GM12891 (cell line): Measurements from ENCODE around the gene ZNF385D.

Experiments used
- PAX5 ChIP-seq: IDR thresholded peaks from 2 replicates; pipeline ENCODE4 v1.6.1; 2011; ENCODE audit warnings: low read length, moderate library complexity, mild to moderate bottlenecking; ENCODE audit not compliant: insufficient read depth, severe bottlenecking
- POLR2A ChIP-seq: IDR thresholded peaks from 2 replicates; pipeline ENCODE4 v1.6.1; 2011; ENCODE audit warnings: low read depth, low read length, control low read depth
- POLR2AphosphoS5 ChIP-seq: IDR thresholded peaks from 2 replicates; pipeline ENCODE4 v1.6.1; 2011; ENCODE audit warnings: low read depth, low read length, control low read depth
- POU2F2 ChIP-seq: IDR thresholded peaks from 2 replicates; pipeline ENCODE4 v1.6.1; 2011; ENCODE audit warnings: low read depth, mild to moderate bottlenecking, control low read depth, low read length, moderate library complexity
- TAF1 ChIP-seq: IDR thresholded peaks from 2 replicates; pipeline ENCODE4 v1.6.1; 2011; ENCODE audit warnings: low read depth, low read length, control low read depth

GRCh38 chr3:21722768-21723167 lies 28.2 kb downstream of the ZNF385D start:
- TF ChIP-seq POLR2AphosphoS5 (no peak), POLR2A (no peak), TAF1 (no peak), POU2F2 (no peak), PAX5 (no peak)
